OCI-LY7 (cell line): ENCODE results near the gene GORASP2.

Experiments
- CTCF ChIP-seq: fragments of 200-600 bp; sonication (generic); conservative IDR thresholded peaks from 2 replicates; pipeline ENCODE4 v1.5.1; 2014; ENCODE audit warnings: mild to moderate bottlenecking, antibody characterized with exemption, low read length, moderate library complexity, mixed read lengths
- EZH2phosphoT487 ChIP-seq: fragments of 200-600 bp; sonication (generic); IDR thresholded peaks from 2 replicates; pipeline ENCODE4 v1.6.1; 2018; ENCODE audit warnings: low read depth, borderline replicate concordance, mild to moderate bottlenecking, mixed run types, antibody characterized with exemption, low read length, moderate library complexity, mixed read lengths

GRCh38 chr2:170943041-170943440, 14.0 kb downstream of the GORASP2 start:
- TF ChIP-seq CTCF (no peak), EZH2phosphoT487 (no peak)
